CMK (cell line): ENCODE data around the gene ZFR.
"Not testable (repeated sequence)": the region's sequence is repeated elsewhere in the genome, so short reads cannot be mapped to it uniquely, and the experiment has no call there.

Experiments used
- DNase-seq: peaks from one replicate; pipeline ENCODE4 v3.0.0-alpha.2; 2010; ENCODE audit warnings: low read depth

ZFR gene

GRCh38 chr5:32406650-32407049 lies 37.9 kb downstream of the ZFR start:
- DNase-seq, result no peak

DNA sequence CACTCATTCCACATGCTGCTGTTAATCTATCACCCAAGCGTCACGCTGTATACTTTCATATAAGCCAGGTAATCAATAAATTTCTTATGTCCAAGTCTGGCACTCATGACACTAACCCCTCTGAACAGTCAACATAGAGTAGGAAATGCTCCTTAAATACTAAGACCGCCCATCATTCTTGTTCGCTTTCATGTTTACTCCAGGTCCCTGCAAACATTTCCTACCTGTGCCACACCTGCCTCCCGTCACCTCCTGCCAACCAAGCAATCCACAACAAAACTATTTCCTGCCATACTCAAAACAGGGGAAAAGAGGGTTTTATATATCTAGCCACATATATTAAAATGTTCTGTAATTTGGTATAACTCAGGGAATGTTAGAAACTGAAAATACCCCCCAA lies 39.0 kb downstream of the ZFR start:
- DNase-seq, result no peak

DNA sequence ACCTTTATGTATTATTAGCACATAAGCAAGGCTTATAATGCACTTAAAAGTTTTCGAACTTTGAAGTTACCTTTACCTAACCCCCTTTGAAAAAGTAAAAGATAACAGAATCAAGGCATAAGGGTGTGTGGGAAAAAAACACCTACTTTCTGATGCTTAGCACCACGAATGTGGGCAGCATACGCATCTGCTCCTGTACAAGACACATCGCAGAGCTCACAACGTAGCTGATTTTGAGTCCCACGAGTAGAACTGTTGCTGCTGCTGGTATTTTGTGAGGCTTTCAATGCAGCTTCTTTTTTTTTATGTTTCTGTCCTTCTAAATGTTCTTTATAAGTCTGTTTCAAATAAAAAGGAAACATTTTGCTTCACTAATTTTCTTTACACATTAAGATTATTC lies 40.8 kb downstream of the ZFR start:
- no peak for DNase-seq

DNA sequence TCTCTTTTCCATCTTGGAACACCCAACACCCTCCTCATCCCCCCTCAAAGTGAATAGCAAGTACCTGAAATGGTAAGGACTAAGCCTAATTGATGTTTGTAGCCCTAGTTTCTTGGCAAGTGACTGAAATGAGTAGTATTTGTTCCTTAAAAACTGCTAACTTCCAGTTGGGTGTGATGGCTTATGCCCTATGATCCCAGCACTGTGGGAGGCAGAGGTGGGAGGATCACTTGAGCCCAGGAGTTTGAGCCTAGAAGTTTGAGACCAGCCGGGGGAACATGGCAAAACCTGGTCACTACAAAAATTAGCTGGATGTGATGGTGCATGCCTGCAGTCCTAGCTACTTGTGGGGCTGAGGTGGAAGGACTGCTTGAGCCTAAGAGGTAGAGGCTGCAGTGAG lies 44.1 kb downstream of the ZFR start:
- no peak for DNase-seq

GRCh38 chr5:32398754-32399153 lies 45.8 kb downstream of the ZFR start:
- DNase-seq, result not testable (repeated sequence)

GRCh38 chr5:32394981-32395380 lies 49.6 kb downstream of the ZFR start:
- DNase-seq, result no peak

GRCh38 chr5:32392039-32392438 lies 52.5 kb downstream of the ZFR start:
- DNase-seq, result no peak

DNA sequence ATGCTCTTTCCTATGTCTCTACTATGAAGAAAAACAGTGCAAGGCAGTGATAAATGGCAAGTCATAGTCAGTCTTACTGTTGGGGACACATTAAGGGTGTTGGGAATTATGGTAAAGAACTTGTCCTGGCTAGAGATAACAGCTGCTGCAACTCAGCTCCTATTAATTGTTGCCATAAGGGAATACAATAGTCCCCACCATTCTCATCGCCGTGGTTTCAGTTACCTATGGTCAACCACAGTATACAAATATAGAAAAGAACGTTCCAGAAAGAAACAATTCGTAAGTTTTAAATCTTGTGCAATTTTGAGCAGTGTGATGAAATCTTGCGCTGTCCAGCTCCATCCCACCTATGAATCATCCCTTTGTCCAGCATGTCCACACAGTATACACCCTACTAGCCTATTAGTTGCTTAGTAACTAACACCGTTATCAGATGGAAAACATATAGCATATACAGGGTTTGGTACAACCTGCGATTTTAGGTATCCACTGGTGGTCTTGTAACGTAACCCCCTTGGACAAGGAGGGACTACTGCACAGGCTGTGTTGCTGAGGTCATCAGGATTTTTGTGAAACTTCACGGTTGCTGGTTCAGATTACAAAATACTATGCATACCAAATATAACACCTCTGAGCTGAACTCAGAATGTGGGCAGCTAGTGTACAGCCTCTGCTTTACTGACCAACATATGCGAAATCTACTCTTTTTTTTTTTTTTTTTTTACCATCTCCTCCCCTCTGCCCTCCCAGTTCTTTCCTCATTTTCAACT lies 53.5 kb downstream of the ZFR start:
- no peak for DNase-seq

- no peak for DNase-seq
Observed at GRCh38 chr5:32388432-32389129, 56.0 kb downstream of the ZFR start.

GRCh38 chr5:32387841-32388240 lies 56.7 kb downstream of the ZFR start:
- no peak for DNase-seq

GRCh38 chr5:32387211-32387610 lies 57.3 kb downstream of the ZFR start:
- DNase-seq, result no peak

- DNase-seq, result no peak
Observed at GRCh38 chr5:32384621-32385020, 59.9 kb downstream of the ZFR start.

DNA sequence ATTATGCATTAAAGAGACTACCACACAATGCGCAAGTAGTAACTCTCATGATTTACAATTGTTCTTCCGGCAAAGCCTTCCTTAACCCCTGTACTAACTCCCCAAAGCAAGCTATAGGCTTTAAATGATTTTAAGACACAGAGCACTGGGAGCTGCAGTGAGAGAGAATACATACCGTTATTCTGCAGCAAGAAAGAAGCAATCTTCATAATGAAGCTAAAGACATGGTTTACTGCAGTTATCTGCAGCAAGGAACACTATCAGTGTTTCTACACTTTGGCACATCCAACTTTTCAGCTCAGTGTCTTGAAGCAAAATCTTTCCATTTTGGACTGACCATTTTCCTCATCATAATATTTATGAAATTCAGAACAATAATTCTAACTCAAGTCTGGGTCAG lies 61.0 kb downstream of the ZFR start:
- DNase-seq, result no peak

- no peak for DNase-seq
Observed at GRCh38 chr5:32383065-32383464, 61.5 kb downstream of the ZFR start.

GRCh38 chr5:32379421-32379820 lies 65.1 kb downstream of the ZFR start:
- no peak for DNase-seq

GRCh38 chr5:32378966-32379365 lies 65.6 kb downstream of the ZFR start:
- no peak for DNase-seq

DNA sequence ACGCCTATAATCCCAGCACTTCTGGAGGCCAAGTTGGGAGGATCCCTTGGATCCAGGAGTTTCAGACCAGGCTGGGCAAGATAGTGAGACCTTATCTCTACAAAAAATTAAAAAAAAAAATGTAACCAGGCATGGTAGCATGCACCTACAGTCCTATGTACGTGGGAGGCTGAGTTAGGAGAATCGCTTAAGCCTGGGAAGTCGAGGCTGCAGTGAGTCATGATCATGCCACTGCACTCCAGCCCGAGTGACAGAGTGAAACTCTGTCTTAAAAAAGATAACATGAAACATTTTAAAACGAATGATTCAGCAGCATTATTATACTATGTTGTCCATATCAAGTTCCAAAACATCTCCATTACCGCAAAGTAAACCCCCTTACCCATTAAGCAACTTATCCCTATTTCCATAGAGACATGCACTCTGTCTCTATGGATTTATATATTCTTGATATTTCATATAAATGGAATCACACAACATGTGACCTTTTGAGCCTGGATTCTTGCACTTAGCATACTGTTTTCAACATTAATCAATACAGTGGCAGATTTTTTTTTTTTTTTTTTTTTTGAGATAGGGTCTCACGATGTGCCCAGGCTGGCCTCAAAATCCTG lies 74.9 kb downstream of the ZFR start:
- DNase-seq, result no peak

GRCh38 chr5:32369032-32369431 lies 75.5 kb downstream of the ZFR start:
- DNase-seq, result no peak

DNA sequence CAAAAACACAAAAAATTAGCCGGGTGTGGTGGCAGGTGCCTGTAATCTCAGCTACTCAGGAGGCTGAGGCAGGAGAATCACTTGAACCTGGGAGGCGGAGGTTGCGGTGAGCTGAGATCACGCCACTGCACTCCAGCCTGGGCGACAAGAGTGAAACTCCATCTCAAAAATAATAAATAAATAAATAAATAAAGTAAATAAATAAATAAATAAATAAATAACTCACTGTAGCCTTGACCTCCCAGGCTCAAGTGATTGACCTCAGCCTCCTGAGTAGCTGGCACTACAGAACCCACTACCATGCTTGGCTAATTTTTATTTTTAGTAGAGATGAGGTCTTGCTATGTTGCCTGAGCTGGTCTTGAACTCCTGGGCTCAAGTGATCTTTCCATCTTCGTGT lies 77.3 kb downstream of the ZFR start:
- not testable (repeated sequence) for DNase-seq

DNA sequence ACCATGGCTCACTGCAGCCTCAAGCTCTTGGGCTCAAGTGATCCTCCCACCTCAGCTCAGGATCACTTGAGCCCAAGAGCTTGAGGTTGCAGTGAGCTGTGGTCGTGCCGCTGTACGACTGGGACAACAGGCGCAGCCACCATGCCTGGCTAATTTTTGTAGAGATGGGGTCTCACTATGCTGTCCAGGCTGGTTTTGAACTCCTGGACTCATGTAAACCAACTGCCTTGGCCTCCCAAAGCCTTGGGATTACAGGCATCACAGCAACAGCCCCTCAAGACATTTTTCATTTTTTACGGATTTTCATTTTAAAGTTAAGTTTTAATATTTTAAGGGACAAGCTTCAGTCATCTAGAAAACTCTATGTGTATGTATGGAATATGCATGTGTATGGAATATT lies 78.9 kb downstream of the ZFR start:
- no peak for DNase-seq

DNA sequence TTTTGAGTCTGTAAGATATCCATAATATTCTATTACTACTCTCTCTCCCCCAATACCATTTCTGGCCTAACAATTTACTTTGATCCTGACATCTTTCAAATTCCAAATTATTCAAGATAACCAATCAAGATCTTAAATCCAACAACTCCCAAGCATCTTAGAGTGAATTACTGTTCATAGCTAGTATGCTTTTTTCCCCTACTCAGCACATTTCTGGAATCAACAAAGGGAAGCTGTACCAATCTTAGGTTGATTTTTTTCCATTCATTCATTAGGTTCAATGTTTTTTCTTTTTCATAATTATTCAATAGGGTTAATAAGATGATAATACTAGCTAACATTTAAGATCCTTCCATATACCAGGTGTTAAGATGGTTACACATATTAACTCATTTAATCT lies 81.5 kb downstream of the ZFR start:
- no peak for DNase-seq

DNA sequence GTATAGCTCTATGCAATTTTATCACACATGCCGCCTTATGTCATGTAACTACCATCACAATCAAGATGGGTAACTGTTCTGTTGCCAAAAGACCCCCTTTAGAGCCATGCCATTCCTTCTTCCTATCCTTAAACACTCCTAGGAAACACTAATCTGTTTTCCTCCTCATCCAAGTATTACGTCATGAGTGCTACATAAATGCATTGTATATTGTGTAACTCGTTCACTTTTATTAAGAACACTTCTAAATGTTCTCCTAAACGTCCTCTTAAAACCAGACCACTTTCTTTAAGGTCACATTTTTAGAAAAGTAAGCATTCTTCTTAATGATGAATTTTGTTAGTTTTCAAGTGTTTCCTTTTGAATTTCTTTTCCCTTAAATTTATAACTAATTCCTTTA lies 82.0 kb downstream of the ZFR start:
- no peak for DNase-seq

DNA sequence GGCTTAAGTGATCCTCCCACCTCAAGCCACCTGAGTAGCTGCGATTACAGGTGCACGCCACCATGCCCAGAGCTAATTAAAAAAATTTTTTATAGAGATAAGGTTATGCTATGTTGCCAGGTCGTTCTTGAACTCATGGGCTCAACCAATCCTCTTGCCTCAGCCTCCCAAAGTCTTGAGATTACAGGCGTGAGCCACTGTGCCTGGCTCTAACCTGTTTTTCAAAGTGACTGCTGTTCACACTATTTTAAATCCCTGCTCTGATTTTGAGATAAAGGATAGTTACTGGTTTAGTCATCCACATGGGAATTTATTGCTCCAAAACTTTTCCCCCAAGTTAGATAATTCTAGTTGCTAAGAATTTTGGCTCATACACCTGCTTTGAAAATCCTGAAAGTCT lies 83.6 kb downstream of the ZFR start:
- no peak for DNase-seq
